Suppressor macrophage treated with lipopolysaccharide for 1 hour (primary cell): Measurements from ENCODE around the gene MAP7D2.
A peak's percentile ranks its signal among the peaks of the same experiment; 100 is the strongest.

Experiments
- DNase-seq, 3 donors: peaks; one replicate each; pipeline ENCODE4 v3.0.0-alpha.2; 2020 to 2022

MAP7D2 gene

DNA sequence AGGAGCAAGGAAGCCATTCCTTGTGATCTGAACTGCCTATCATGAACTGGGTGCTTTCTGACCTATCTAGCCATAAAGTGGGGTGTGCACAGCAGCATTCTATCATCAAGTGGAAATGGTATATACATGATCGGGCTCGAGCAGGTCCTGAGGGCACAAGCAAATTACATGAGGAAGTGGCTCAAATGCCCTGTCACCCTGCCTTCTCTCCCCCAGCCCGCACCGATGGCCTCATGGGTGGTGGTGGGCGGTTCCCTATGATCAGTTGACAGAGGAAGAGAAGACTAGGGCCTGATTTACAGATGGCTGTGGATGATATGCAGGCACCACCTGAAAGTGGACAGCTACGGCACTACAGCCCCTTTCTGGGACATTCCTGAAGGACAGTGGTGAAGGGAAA is 79.5 kb downstream of the MAP7D2 start:
- DNase-seq, result peak; percentile 24 to 45 (median 33)

DNA sequence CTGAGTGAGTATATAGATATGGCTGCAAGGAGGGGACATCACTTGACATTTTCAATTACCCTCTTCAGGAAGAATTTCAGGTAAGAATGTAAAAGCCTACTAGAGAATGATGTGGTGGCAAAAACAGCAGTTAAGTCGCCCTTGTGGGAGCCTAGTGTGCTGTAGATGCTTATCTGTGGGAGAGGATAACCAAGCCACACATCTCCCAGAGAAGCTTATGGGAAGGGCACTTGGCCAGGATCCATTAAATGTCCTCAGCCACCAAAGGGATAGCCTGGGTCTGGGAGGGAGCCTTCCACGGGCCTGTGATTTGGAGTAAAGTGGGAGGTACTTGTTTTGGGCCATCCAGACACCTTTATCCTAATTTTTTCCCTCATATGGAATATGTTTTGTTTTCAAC is 84.5 kb downstream of the MAP7D2 start:
- no peak for DNase-seq

DNA sequence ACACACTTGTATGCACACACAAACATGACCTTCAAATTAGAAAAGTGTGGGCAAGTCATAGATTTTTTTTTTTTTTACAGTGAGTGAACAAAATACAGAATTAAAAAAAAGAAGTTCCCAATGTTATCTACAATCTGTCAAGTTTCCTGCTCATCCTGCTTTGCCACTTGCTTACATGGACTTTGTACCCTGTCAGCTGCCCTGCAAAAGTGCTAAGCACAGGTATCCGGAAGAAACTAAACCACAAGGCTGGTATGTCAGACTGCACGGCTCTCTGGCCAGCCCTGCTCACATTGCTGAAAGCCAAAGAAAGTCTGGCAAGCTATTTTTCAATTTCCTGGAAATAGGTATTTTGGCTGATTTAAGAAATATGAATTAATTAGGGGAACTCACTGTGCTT is 87.0 kb downstream of the MAP7D2 start:
- no peak for DNase-seq

DNA sequence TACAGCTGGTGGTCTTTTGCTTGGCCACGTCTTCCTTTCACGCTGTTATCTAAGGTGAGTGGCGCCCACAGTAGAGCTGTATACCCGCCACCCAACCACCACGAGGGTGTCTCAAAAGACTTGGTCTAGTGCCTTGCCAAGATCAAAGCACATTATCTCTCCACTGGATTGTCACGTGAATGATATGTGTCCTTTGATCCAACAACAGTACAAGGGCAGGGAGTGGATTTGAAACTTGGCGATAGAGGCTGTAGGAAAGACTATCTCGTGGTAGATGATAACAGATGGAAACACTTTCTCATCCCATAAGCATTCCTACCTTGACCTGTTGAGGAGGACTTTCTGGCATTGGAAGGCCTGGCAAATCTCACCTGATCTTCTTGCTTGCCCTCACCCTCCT is 88.1 kb downstream of the MAP7D2 start:
- DNase-seq, result no peak

DNA sequence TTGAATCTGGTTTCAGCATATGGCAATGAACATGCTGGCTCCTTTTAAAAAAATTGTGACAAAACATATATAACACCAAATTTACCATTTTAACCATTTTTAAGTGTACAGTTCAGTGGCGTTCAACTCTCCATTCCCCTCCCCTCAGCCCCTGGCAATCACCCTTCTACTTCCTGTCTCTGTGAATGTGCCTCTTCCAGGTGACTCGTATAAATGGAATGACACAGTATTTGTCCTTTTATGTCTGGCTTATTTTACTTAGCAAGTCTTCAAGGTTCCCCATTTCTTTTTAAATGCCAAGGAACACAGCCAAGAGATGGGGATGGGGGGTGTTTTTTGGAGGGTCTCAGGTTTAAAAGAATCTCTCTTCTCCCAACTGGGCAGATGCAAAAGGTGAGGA is 90.4 kb downstream of the MAP7D2 start:
- no peak for DNase-seq

DNA sequence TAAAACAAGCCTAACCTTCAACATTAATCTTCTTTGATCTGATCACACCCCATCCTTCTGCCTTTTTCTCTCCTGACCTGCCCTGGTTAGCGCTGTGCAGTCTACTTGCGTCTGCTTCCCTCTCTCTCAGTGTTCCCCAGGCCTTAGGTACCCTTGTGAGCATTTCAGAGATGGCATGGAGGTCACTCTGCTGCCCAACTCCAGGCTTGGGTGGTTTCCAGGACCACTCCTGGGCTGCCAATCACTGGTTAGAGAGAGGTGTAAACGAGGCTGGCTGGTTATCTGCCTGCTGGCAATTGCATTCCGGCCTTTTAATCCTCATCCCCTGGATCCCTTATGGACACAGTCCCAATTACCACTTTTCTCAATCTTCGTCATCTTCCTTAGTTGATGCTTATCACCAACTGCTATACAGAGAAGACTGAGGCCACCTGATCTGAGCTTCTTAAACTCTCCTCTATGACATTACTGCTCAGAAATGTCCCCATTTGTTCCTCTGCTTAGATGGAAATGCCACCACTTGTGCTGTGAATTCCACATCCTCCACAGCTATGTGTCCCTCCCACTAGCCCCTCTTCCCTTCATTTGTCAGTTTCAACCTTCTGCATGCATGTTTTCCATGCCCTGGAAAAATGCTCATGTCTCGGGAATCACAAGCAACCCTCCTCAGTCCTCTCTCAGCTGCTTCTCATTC is 96.9 kb downstream of the MAP7D2 start:
- DNase-seq, result no peak

DNA sequence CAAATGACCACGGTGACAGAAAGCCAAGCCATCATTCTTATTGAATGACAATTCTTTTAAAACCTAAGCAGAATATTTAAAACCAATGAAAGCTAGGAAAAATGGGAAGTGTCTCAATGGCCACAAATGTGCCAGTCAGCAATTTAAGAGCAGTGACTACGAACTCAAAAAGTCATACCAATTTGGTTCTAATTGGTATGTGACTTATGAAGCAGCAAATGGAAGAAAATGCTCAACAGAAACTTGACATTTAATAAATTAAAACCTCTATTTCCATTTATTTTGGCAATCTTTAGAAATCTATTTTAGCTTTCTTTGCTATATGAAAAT is 100.1 kb downstream of the MAP7D2 start:
- DNase-seq, result no peak

DNA sequence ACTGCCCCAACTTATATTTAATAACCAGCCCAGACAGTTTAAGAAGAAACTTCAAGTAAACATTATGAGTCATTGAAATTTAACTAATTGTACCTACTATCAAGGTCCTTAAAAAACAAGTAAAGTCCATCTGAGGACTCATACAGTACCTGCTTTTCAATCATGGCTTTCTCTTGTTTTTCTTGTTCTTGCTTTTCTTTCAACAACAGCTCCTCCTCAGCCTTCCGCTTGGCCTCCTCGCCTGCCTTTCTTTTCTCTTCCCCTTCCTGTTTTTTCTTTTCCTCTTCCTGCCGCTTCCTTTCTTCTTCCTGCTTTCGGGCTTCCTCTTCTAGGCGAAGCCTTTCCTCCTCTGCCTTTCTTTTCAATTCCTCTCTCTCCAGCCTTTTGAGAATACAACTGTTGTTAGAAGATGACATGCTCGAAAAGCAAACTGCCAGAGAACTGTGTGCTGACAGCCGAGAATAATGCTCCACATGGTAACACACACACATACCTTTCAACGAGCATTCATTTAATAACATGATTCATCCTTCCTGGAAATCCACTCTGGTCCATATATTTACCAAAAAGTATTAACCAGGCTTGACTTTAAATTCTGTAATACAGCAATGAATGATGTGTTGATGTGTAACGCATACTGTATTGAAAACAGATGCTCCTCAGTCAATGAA is 100.6 kb downstream of the MAP7D2 start:
- no peak for DNase-seq

DNA sequence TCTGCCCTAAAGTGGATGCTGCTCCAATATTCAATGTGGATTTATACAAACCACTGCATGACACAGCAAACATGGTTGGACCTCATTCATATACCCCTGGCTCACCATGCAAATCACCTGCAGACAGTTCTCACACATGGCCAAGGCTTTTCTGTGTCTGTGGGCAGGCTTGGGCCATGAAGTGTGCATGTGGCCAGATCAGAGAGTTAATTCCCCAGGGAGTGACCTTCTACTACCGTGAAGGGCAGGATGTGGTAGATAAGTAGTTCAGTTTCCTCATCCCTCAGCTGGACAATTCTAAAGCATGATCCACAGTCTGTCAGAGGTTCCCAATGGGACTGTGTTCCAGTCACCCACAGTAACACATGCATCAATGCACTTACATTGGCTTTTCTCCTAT is 101.3 kb downstream of the MAP7D2 start:
- DNase-seq, result no peak

DNA sequence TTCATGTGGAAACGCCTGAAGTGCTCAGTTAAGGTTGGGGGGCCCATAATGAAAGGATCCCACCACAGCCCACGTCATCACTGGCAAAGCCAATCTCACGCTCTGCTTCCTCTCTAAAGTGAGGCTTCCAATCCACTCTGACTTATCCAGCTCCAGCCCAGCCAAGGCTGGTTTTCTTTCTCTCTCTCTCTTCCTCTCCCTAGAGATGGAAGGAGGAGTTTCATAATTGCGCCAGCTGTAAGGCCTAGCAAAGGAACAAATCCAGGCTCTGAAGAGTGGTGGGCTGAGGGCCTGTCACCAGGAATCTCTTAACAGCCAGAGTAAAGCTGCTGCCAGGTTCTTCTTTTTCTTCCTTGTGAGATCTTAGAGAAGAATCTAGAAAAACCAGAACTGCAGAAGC is 105.1 kb downstream of the MAP7D2 start:
- no peak for DNase-seq

DNA sequence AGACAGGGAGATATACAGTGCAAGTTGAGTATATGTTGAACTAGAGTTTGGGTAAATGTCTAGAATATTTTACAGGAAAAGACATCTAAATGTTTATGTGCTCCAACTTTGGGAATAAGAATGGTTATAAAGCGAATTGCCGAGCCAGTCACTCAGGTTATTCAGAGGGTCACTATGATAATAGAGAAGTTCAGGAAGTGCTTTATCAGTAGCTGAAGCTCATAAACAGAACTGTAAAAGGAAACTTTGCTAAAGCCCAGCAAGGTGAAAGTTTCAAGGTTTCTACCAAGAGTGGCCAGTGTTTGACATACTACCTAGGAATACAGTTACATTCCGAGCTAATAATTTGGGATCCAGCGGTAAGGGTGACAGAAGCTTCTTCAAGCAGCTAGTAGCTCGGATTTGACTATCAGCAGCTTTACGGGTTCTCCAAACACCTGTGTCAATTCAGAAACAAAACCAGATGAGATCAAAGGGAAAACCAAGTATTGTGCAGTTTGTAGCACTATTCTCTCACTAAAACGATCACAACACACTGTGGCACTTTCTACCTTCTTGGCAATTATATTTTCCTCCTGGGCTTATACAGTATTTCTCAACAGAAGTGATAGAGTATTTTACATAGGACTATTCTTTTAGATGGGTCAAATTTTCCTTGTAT is 108.6 kb downstream of the MAP7D2 start:
- DNase-seq, result no peak

DNA sequence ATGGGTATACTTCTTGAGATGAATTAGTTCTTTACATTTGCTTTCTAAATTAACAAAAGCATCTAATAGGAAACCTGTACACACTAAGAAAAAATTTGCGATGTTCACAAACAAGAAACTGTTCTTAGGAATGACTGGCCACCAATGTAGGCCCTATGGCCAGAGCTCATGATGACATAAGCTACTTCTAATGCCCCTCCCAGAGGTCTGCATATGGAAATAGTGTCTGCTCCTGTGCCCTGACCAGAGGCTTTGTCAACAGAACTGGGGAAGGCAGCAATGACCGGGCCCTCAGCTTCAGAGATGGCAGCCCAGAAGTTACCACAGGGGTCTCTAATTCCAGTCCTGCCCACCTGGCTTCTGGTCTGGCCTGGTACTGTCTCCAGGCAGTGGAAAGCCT is 110.8 kb downstream of the MAP7D2 start:
- DNase-seq, result no peak

DNA sequence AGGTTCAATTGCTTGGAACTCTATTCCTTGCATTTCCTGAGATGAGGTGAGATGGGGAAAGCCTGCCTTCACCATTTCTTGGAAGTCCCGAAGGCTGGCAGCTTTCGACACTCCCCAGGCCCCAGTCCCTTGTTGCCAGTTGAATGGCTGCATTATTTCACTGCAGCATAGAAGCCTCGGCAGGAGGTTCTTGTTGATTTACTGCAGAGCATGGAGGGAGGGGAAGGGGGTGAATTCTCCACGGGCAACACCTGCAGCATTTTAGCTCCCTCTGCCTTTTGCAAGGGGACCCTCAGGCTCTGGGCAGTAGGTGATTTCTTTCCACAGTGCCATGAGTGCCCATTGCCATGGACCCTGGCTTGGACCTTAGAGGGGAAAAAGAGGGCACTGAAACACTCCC is 115.1 kb downstream of the MAP7D2 start:
- DNase-seq, result no peak

DNA sequence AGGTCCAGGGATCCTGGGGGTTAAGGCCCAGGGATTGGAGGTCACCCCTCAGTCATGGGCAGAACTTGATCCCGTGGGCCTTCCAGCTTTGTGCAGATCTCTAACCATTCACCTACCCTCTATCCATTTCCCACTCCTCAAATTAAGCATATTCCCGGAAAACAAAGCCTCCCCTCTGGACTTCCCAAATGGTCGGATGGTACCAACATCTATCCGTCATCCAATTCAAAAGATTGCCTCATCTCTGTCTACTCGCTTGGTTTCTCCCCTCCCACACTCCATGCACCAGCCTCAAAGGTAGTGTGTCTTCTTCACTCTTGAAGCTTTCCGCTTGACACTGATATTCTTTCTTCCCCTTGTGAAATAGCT is 125.4 kb downstream of the MAP7D2 start:
- peak; percentile 15 to 39 (median 26) for DNase-seq

DNA sequence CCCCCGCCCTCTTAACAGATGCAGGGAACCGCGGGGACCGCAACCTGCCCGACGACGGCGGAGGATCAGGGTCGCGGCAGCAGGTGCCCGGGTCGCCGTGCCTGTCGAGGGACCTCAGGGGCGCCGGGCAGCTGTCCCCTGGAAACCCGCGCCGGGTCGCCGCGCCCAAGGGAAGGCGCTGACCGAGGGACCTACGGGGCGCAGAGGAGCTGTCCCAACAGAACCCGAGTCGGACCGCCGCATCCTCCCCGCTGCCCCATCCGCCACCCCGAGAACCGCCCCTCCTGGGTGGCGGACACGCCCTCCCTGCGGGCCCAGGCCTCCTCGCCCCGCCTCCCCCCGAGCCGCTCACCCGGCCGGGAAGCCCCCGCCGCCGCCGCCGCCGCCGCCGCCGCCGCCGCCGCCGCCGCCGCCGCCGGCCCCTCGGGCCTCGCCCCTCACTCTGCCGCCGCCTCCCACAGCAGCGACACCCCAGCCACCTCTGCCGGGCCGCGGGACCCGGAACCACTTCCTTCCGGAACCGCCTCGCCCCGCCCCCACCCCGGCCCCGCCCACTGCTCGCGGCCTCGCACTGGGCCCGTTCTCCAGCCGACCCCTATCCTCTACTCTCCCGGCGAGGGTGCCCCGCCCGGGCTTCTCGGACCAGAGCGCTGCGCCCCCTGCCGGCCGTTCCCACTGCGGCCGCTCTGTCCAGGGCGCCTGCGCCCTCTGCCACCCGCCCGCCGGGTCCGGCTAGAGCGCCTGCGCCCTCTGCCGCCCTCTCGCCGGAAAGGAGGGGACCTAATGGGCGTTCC is 126.0 kb downstream of the MAP7D2 start, which contains the start of gene BCLAF3:
BCLAF3 (minus strand) TSS at position 506 of the 794 bp plus-strand sequence. CDS start 20,797 bp downstream, outside the sequence.
- DNase-seq, result peak; percentile 90 to 96 (median 93)

DNA sequence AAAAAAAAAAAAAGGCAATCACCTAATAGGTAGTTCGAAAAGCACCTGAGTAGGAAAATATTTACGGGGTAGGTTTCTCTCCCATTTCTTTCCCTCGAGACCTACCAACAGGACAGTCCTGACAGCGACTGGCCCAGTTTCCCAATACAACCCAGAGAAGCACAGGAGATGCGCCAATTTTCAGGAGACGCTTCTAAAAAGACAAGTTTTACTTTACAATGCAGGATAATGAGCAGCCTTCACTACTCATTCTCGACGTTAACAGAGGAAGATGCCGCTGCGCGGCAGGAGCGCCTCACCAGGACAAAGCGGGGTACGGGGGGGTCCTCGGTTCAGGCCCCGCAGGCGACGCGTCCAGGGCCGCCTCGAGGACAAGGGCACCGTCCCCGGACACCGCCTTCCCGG is 126.6 kb downstream of the MAP7D2 start:
- peak in 2 of 3 donors; percentile 7 to 32 for DNase-seq

DNA sequence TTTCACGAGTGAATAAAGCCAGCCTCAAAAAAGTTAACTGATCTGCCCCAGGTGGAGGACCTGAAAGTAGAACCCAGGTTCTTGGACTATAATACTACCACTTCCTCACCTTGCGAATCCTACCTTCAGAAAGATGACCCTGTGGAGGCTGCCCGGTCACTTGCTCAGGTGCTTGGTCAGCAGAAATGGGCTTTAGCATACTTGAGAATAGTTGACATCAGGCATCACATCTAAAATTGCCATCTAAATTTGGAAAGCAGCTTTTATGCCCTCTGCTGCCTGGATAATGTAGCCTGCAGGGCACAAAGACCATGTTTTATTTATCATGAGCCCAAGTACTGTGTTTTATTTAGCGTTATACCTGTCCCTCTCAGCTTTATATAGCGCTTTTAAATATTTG is 128.9 kb downstream of the MAP7D2 start:
- DNase-seq, result no peak

DNA sequence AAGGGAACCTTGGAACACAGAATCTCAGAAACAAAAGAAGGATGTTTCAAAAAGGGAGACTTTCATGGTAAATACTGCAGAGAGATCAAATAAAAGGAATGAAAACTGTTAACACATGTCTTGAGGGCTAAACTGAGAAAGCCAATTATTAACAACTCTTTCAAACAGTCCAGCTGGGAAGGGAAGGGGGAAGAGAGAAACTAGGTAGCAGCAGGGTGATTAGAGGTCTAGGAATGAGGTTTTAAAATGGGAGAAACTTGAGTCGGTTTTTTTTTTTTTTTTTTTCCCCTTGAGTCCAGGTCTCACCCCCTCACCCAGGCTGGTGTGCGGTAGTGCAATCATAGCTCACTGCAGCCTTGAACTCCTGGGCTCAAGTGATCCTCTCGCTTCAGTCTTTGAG is 130.2 kb downstream of the MAP7D2 start:
- DNase-seq, result no peak

DNA sequence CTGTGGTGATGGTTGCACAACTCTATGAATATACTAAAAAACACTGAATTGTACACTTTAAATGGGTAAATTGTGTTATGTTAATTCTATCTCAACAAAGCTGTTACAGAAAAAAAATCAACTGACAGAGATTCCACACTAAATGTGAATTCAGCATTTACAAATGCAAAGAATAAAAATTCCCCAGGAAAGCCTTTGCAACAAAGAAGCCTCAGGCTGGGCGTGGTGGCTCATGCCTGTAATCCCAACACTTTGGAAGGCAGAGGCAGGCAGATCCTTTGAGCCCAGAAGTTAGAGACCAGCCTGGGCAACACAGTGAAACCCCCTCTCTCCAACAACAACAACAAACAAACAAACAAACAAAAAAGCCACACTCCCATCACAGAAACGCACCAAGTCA is 134.8 kb downstream of the MAP7D2 start:
- no peak for DNase-seq

DNA sequence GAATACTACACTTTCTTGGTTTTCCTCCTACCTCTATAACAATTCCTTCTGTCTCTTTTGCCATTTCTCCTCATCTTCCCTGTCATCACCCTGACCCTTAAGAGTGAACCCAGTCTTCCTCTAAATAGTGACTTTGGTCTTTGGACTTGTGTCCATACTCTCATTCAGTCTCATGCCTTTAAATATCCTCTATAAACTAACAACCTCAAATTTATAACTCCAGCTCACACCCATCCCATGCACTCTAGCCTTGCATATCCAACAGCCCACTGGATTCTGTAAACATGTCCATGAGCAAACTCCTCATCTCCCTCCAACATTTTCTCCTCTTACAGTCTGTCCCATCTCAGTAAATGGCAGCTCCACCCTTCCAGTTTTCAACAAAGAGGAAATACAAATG is 140.9 kb downstream of the MAP7D2 start:
- DNase-seq, result no peak

DNA sequence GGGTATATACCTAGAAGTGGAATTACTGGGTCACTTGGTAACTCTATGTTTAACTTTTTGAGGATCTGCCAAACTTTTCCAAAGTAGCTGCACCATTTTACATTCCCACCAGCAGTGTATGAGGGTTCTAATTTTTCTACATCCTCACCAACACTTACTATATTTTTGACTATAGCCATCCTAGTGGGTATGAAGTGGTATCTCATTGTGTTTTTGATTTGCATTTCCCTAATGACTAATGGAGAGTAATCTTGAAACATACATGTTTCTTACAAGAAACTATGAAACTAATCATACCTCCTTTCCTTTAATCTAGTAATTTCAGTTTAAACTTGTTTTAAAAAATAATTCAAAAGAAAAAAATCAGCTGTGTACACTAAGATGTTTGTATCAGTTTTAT is 143.7 kb downstream of the MAP7D2 start:
- DNase-seq, result no peak

DNA sequence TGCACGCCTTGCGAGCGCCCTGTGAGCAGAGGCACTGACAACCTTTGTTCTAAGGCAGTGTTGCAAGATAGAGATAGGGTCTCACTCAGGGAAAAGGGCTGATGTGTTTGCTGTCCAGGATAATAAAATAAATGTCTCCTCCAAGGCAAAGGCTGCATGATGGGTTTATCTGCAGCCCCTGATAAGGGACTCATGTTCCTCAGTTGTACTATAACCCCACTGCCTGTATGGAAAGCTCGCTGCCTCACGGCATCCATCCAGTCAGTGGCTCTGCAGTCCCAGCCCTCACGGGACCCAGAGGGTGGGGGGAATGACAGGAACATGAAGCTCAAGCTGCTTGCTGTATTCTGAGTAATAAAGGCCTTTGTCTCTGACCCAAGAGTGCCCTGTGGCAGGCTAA is 148.4 kb downstream of the MAP7D2 start:
- DNase-seq, result no peak

DNA sequence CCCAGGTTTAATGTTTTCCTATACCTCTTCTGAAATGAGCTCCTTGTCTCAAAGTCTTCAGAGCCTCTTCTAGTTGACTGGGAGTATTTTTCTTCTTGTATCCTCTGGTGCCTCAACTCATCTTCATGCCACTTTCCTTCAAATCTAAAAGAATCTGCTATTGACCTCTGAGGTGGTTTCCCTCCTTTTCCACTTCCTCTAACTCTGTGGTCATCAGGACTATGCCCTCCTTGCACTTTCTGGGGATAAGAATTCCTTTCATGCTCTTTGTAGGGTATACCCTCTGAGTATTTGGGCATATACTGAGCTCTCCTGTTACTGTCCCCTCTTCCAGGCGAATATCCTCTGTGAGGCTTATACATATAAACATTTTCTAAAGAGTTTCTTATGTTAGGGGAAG is 150.7 kb downstream of the MAP7D2 start:
- no peak for DNase-seq
